Bone marrow (tissue), 2 donors: ENCODE measurements around the gene NECAB3.

Source experiments
- DNase-seq, 2 donors: peaks; one replicate each; lab custom pipeline; 2025; lab: John Stamatoyannopoulos, UW

The NECAB3 gene

DNA sequence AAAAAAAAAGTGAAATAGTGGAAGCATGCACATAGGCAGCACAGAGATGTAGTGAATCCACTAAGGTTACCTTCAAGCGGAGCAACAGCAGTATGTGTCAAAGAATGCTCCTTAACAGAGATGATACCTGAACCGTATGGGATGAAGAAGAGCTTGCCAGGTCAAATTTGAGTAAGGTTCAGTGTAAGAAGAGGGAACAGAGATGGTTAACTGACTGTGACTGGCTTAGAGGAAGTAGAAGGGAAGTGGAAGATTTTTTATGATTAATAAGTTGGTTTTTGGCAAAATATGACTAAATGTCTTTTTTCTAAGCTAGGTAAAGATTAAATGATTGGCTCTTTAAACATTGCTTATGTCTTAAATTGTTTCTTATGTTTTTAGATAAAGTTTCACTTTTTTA is 64.7 kb downstream of the NECAB3 start:
- no peak for DNase-seq
